CD4-positive, CD25-positive, alpha-beta regulatory T cell (primary cell): ENCODE results near the gene ZNF609. TPM values are rescaled to one million over a fixed set of nuclear protein-coding genes. Genes with fewer than 3 reads are reported as not detected.
"Not testable (repeated sequence)": the region's sequence is repeated elsewhere in the genome, so short reads cannot be mapped to it uniquely, and the experiment has no call there.

Experiments used
- ATAC-seq, 2 donors: fragments of 150-1000 bp; cut with Tn5 transposase; one replicate each; pipeline ENCODE4 v1.10.0; 2021; ENCODE audit warnings: low read depth in 2 of 2, moderate number of reproducible peaks in 2 of 2, moderate library complexity in 1 of 2
- DNase-seq, 3 donors: peaks; one replicate each; pipeline versions ENCODE4 v3.0.0 to v3.0.0-alpha.2; 2012 to 2022; ENCODE audit warnings: mixed read lengths in 1 of 3
- H3K27ac ChIP-seq: one replicate; pipeline ENCODE4 v1.7.0; 2013; ENCODE audit warnings: mild to moderate bottlenecking, low read length; ENCODE audit not compliant: insufficient read depth, poor library complexity, severe bottlenecking
- H3K27me3 ChIP-seq: one replicate; pipeline ENCODE4 v1.7.0; 2013; ENCODE audit warnings: low read length; ENCODE audit not compliant: control insufficient read depth, insufficient read depth
- H3K36me3 ChIP-seq: one replicate; pipeline ENCODE4 v1.7.0; 2013; ENCODE audit warnings: mild to moderate bottlenecking, low read length, moderate library complexity; ENCODE audit not compliant: control insufficient read depth, insufficient read depth
- H3K4me1 ChIP-seq: 2 replicates; pipeline ENCODE4 v1.7.0; 2013; ENCODE audit warnings: mild to moderate bottlenecking, low read length; ENCODE audit not compliant: insufficient read depth, control insufficient read depth, poor library complexity, severe bottlenecking
- H3K4me3 ChIP-seq: one replicate; pipeline ENCODE4 v1.7.0; 2013; ENCODE audit warnings: low read depth, mild to moderate bottlenecking, low read length, moderate library complexity
- H3K9me3 ChIP-seq, 2 experiments: 1 replicate in 1 of 2; 2 replicates in 1 of 2; pipeline ENCODE4 v1.7.0; 2013; ENCODE audit warnings: low read length in 2 of 2, mild to moderate bottlenecking in 1 of 2, moderate library complexity in 1 of 2; ENCODE audit not compliant: control insufficient read depth in 2 of 2
- H3K27ac Mint-ChIP-seq, 3 donors: one replicate each; pipeline ENCODE4 v1.8.0; 2020 to 2022; ENCODE audit warnings: mild to moderate bottlenecking in 3 of 3, mixed read lengths in 3 of 3, moderate library complexity in 2 of 3
- H3K27me3 Mint-ChIP-seq: one replicate; pipeline ENCODE4 v1.8.0; 2022; ENCODE audit warnings: mild to moderate bottlenecking, mixed read lengths
- H3K36me3 Mint-ChIP-seq: one replicate; pipeline ENCODE4 v1.8.0; 2020; ENCODE audit warnings: mixed read lengths
- H3K4me1 Mint-ChIP-seq, 4 donors: one replicate each; pipeline ENCODE4 v1.8.0; 2020 to 2022; ENCODE audit warnings: mixed read lengths in 4 of 4, mild to moderate bottlenecking in 1 of 4
- H3K4me3 Mint-ChIP-seq, 4 donors: one replicate each; pipeline ENCODE4 v1.8.0; 2020 to 2022; ENCODE audit warnings: mild to moderate bottlenecking in 4 of 4, mixed read lengths in 4 of 4, moderate library complexity in 3 of 4
- H3K9me3 Mint-ChIP-seq, 7 donors: one replicate each; pipeline ENCODE4 v1.8.0; 2020 to 2022; ENCODE audit warnings: mixed read lengths in 7 of 7, mild to moderate bottlenecking in 3 of 7, moderate library complexity in 2 of 7
- polyA plus RNA-seq, 4 donors: library from polyadenylated mRNA; unstranded; fragments of 300-500 nt; fragmentation: Illumina TruSeq; gene quantifications; one replicate each; pipeline ENCODE4 v1.2.3, GENCODE V29; 2021
- total RNA-seq: library from RNA; stranded (reverse); gene quantifications from one replicate; pipeline ENCODE4 v1.2.3, GENCODE V29; 2022

Gene ZNF609
- total and polyA plus RNA-seq, 5 donors from 2014 or later = 0.64 to 39.0 (median 2.0) TPM

DNA sequence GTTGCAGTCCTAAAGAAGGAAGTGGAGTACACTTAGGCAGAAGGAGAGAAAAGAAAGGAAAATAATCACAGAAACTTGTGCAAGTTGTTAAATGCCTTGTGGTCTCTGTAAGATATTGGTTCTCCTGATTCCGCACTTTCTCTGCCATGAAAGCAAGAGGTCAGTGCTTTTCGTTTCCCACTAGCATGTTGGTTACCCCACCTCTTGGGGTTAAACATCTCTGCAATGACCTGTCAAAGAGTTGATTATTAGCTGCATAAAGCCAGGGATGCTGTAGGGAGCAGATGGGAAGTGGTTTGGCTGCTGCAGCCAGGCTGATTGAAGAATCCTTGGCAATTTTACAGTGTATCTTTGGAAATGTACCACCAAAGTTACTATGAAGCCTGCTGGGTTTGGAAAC, 33.3 kb downstream of the ZNF609 start:
- Histone ChIP-seq H3K27ac (no peak overlapping the region), H3K4me1 (no peaks in the 10 kb centered on the region), H3K27me3 (no peaks in the 10 kb centered on the region), H3K9me3 (no peaks in the 10 kb centered on the region), H3K4me3 (no peak overlapping the region), H3K36me3 (peaks cover 2% of the 10 kb centered on the region)
- H3K9me3 Mint-ChIP-seq = no peaks in the 10 kb centered on the region
- peaks cover 13 to 34% (median 23%) of the 10 kb centered on the region in 4 donors for H3K4me1 Mint-ChIP-seq
- ATAC-seq (no peak), DNase-seq (no peak)
- H3K4me3 Mint-ChIP-seq = no peak overlapping the region
- peak overlapping the region; percentile 48 to 76 (median 76) for H3K27ac Mint-ChIP-seq
- no peaks in the 10 kb centered on the region for H3K27me3 Mint-ChIP-seq
- peaks cover 17% of the 10 kb centered on the region for H3K36me3 Mint-ChIP-seq

DNA sequence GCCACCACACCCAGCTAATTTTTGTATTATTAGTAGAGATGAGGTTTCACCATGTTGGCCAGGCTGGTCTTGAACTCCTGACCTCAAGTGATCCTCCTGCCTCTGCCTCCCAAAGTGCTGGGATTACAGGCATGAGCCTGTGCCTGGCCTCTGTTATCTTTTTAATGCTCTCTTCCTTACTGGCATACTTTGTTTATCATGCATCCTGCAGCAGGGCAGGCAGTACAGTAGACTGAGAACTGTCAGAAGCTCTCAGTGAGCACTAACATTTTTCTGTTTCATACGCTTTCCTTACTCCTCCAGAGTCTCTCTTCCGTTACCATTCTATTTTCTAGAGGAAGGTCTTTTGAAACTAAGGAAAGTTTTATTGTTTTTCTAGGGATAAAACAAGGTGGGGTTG, 35.6 kb downstream of the ZNF609 start:
- ATAC-seq, H3K27me3 ChIP-seq, H3K4me3 Mint-ChIP-seq, H3K9me3 Mint-ChIP-seq, DNase-seq, H3K27ac ChIP-seq, H3K9me3 ChIP-seq, H3K4me1 ChIP-seq, H3K27me3 Mint-ChIP-seq, H3K4me3 ChIP-seq: not testable (repeated sequence)
- Mint-ChIP-seq H3K4me1 (peaks cover 21 to 46% (median 23%) of the 10 kb centered on the region in 4 donors), H3K27ac (peak overlapping the region in 2 of 3 donors; percentile 10 to 60), H3K36me3 (peaks cover 35% of the 10 kb centered on the region)
- peaks cover 19% of the 10 kb centered on the region for H3K36me3 ChIP-seq

DNA sequence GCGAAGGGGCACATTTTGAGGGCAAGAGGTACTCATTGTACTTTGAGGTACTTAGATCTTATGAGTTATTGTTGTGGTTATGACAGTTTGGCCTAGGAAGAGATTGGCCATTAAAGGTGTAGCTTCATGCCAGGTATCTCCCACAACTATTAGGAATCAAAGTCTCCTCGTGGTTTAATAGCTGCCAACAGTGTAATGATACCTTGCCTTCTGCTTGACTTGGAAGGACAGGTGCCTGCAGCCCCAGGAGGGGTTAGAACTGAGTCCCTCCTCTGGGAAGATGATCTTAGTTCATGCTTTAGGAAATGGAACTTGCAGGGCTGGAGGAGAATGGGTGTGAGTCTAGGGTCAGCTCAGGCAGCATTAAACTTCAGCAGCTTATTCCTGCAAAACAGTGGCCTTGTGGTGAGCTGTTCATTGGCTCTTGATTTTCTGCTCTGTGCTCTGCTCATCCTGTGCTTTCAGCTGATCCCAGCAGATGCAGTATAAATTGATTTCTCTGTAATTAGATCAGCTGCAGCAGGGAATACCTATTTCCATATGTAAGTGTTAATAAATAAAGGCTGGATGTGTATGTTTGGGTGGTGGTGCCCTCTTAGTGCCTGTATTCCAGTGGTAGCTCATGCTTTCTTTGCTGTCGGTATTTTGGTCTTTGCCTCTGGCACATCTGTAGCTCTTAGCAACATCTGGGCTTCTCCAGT, 40.5 kb downstream of the ZNF609 start:
- Histone ChIP-seq H3K4me1 (peaks cover 35% of the 10 kb centered on the region), H3K27me3 (no peaks in the 10 kb centered on the region), H3K4me3 (no peak overlapping the region), H3K27ac (no peak overlapping the region), H3K36me3 (peaks cover 22% of the 10 kb centered on the region), H3K9me3 (no peaks in the 10 kb centered on the region)
- H3K4me3 Mint-ChIP-seq = peak overlapping the region in 1 of 4 donors; percentile 15
- H3K27ac Mint-ChIP-seq = peak overlapping the region; percentile 42 to 90 (median 78)
- H3K27me3 Mint-ChIP-seq = no peaks in the 10 kb centered on the region
- peaks cover 25 to 77% (median 56%) of the 10 kb centered on the region in 4 donors for H3K4me1 Mint-ChIP-seq
- ATAC-seq = no peak
- DNase-seq = no peak
- H3K36me3 Mint-ChIP-seq = peaks cover 40% of the 10 kb centered on the region
- no peaks in the 10 kb centered on the region for H3K9me3 Mint-ChIP-seq

DNA sequence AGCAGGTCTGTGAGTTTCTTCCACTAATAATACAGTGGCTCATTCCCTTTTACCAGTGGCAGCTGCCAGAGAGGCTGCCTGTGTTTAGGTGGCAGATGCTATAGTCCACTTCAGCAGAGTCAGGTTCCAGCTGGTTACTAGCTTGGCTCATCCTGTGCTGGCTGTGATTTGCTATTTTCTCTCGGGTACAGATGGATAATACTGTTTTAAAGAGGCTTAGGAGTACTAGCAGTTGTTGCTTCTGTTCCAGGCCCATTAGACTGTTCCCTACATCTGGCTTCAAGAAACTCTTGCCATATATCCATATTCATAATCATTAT, 41.0 kb downstream of the ZNF609 start:
- DNase-seq (no peak), ATAC-seq (no peak)
- Mint-ChIP-seq H3K27ac (peak overlapping the region; percentile 42 to 90 (median 78)), H3K4me3 (no peak overlapping the region), H3K4me1 (peaks cover 20 to 73% (median 53%) of the 10 kb centered on the region in 4 donors), H3K27me3 (no peaks in the 10 kb centered on the region), H3K9me3 (no peaks in the 10 kb centered on the region), H3K36me3 (peaks cover 36% of the 10 kb centered on the region)
- H3K9me3 ChIP-seq = no peaks in the 10 kb centered on the region
- H3K36me3 ChIP-seq = peaks cover 20% of the 10 kb centered on the region
- H3K4me1 ChIP-seq = peaks cover 35% of the 10 kb centered on the region
- H3K27ac ChIP-seq = no peak overlapping the region
- no peaks in the 10 kb centered on the region for H3K27me3 ChIP-seq
- H3K4me3 ChIP-seq = no peak overlapping the region

DNA sequence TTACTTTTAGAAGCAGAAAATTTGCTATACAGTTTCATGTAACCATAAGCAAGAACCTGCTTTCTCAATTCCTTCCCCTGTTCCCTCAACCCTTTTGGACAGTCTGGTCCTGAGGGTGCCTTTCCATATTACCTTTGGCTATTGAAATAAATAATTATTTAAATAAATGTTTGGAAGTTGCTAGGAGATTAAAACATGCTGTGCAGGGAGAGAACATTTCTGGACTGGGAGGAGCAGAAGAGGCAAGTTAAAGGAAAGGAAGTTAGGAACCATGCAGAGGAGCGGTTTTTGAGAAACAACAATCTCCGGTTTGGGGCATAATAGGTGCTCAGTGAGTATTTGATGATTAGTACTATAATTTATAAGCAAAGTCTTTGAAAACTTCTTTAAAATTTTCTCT, 41.8 kb downstream of the ZNF609 start:
- peaks cover 35% of the 10 kb centered on the region for H3K4me1 ChIP-seq
- peak overlapping the region; percentile 4 for H3K4me3 ChIP-seq
- Mint-ChIP-seq H3K4me3 (peak overlapping the region in 1 of 4 donors; percentile 2), H3K9me3 (no peaks in the 10 kb centered on the region), H3K4me1 (peaks cover 19 to 74% (median 52%) of the 10 kb centered on the region in 4 donors), H3K27ac (peak overlapping the region; percentile 76 to 99 (median 90)), H3K36me3 (peaks cover 35% of the 10 kb centered on the region), H3K27me3 (no peaks in the 10 kb centered on the region)
- ATAC-seq (no peak), DNase-seq (no peak)
- peaks cover 20% of the 10 kb centered on the region for H3K36me3 ChIP-seq
- no peaks in the 10 kb centered on the region for H3K9me3 ChIP-seq
- no peaks in the 10 kb centered on the region for H3K27me3 ChIP-seq
- H3K27ac ChIP-seq = peak overlapping the region; percentile 66

DNA sequence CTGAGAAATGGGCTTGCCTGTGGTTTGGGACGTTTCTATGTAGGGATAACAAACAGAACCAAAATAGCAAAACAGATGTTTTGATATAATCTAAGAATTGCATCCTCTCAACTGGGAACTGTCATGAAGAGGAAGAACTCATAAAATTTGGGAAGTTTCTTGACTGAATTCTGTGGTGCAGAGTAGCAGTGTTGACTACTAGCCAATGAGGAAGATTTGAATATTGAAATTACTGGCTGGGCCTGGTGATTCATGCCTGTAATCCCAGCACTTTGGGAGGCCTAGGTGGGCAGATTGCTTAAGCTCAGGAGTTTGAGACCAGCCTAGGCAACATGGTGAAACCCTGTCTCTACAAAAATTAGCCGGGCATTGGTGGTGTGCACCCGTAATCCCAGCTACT, 42.2 kb downstream of the ZNF609 start:
- Histone ChIP-seq H3K27ac (peak overlapping the region; percentile 66), H3K36me3 (peaks cover 20% of the 10 kb centered on the region), H3K9me3 (no peaks in the 10 kb centered on the region), H3K4me3 (no peak overlapping the region), H3K27me3 (no peaks in the 10 kb centered on the region), H3K4me1 (peaks cover 35% of the 10 kb centered on the region)
- H3K9me3 Mint-ChIP-seq = no peaks in the 10 kb centered on the region
- H3K4me1 Mint-ChIP-seq = peaks cover 22 to 77% (median 55%) of the 10 kb centered on the region in 4 donors
- H3K27me3 Mint-ChIP-seq = no peaks in the 10 kb centered on the region
- peak overlapping the region; percentile 76 to 99 (median 90) for H3K27ac Mint-ChIP-seq
- H3K36me3 Mint-ChIP-seq = peaks cover 36% of the 10 kb centered on the region
- no peak for DNase-seq
- ATAC-seq = no peak
- H3K4me3 Mint-ChIP-seq = peak overlapping the region in 3 of 4 donors; percentile 11 to 39 (median 24)

DNA sequence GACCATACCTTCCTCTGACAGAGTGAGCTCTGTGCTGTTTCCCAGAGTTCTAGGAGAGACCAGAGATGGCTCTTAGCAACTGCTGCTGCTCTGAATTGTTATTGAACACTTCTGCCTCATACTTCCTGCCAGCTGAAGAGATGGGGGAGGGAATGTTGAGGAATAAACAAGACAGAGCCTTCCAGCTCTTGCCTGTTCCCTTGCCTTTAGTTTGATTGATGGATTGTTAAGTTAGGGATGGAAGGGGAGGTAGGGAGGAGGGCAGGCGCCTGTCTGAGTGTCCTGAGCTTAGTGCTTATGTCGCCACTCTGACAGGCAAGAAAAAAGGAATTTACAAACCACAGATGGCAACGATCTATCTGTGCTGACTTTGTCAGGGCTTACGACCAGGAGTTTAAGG, 42.8 kb downstream of the ZNF609 start:
- Mint-ChIP-seq H3K9me3 (no peaks in the 10 kb centered on the region), H3K27me3 (no peaks in the 10 kb centered on the region), H3K4me3 (peak overlapping the region in 3 of 4 donors; percentile 11 to 74 (median 39)), H3K27ac (peak overlapping the region; percentile 76 to 99 (median 90)), H3K4me1 (peaks cover 29 to 80% (median 59%) of the 10 kb centered on the region in 4 donors), H3K36me3 (peaks cover 41% of the 10 kb centered on the region)
- peak in 2 of 3 donors; percentile 8 to 24 for DNase-seq
- ATAC-seq = peak in 1 of 2 donors; percentile 41
- Histone ChIP-seq H3K36me3 (peaks cover 20% of the 10 kb centered on the region), H3K4me1 (peaks cover 35% of the 10 kb centered on the region), H3K27ac (peak overlapping the region; percentile 66), H3K4me3 (peak overlapping the region; percentile 56), H3K27me3 (no peaks in the 10 kb centered on the region), H3K9me3 (no peaks in the 10 kb centered on the region)

DNA sequence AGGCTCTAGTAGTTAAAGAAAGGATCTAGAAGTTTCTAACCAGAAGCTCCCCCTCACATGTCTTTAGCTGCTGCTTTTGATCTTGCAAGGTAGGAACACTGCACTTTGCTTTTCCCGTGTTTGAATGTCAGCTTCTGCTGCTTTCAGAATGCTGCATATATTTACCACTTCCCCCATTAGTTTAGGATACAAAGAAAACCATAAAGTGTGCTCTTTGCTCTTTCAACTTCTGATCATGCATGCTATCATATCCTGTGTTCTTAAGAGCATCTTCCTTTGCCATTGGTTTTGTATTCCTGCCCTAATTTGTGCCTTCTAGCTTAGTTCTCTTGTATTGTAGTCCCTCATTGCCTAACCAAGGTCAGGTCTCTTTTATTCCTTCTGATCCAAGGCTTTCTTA, 43.3 kb downstream of the ZNF609 start:
- ATAC-seq = peak; percentile 23 to 33
- H3K27me3 Mint-ChIP-seq = no peaks in the 10 kb centered on the region
- H3K4me3 Mint-ChIP-seq = peak overlapping the region; percentile 10 to 74 (median 25)
- H3K36me3 ChIP-seq = peaks cover 20% of the 10 kb centered on the region
- H3K9me3 ChIP-seq = no peaks in the 10 kb centered on the region
- peaks cover 39% of the 10 kb centered on the region for H3K36me3 Mint-ChIP-seq
- no peaks in the 10 kb centered on the region for H3K9me3 Mint-ChIP-seq
- H3K4me3 ChIP-seq = peak overlapping the region; percentile 56
- H3K27ac ChIP-seq = peak overlapping the region; percentile 66
- peaks cover 35% of the 10 kb centered on the region for H3K4me1 ChIP-seq
- no peaks in the 10 kb centered on the region for H3K27me3 ChIP-seq
- peak overlapping the region; percentile 76 to 99 (median 90) for H3K27ac Mint-ChIP-seq
- peaks cover 30 to 76% (median 57%) of the 10 kb centered on the region in 4 donors for H3K4me1 Mint-ChIP-seq
- DNase-seq = peak in 2 of 3 donors; percentile 5 to 47
